Adrenal gland (tissue), 12 donors: ENCODE measurements around the gene ZSWIM5. TPM values are rescaled to one million over a fixed set of nuclear protein-coding genes. Genes with fewer than 3 reads are reported as not detected.

Source experiments
- DNase-seq, 7 donors: peaks; one replicate each; pipeline ENCODE4 v3.0.0-alpha.2; 2019 to 2020
- H3K27ac ChIP-seq, 5 donors: fragments of 200-600 bp; sonication (generic) in 4 of 5; 1 replicate in 3 of 5; 2 replicates in 2 of 5; pipeline versions ENCODE4 v1.5.1 to v1.8.0; 2016 to 2020; ENCODE audit warnings: mild to moderate bottlenecking in 1 of 5
- H3K27me3 ChIP-seq: fragments of 200-600 bp; 2 replicates; pipeline ENCODE4 v1.8.0; 2021
- H3K36me3 ChIP-seq, 2 donors: fragments of 200-600 bp; replicated peaks in 1 of 2; 1 replicate in 1 of 2; 2 replicates in 1 of 2; pipeline versions ENCODE4 v1.5.1 to v1.8.0; 2018 to 2022
- H3K4me1 ChIP-seq, 2 donors: fragments of 200-600 bp; replicated peaks in 1 of 2; 1 replicate in 1 of 2; 2 replicates in 1 of 2; pipeline versions ENCODE4 v1.5.1 to v1.8.0; 2018 to 2021
- H3K4me3 ChIP-seq, 4 donors: fragments of 200-600 bp; sonication (generic) in 3 of 4; one replicate each; pipeline ENCODE4 v1.5.1; 2016 to 2018
- H3K9me3 ChIP-seq, 3 donors: fragments of 200-600 bp; sonication (generic) in 1 of 3; replicated peaks in 1 of 3; 1 replicate in 2 of 3; 2 replicates in 1 of 3; pipeline versions ENCODE4 v1.5.1 to v1.8.0; 2016 to 2021
- POLR2A ChIP-seq, 2 donors: fragments of 450-650 bp; IDR thresholded peaks; one replicate each; pipeline ENCODE4 v1.6.1; 2017; ENCODE audit warnings: antibody characterized with exemption in 2 of 2, mild to moderate bottlenecking in 2 of 2, moderate library complexity in 1 of 2
- WGBS, 4 donors: extraction: QIAGEN DNeasy Blood & Tissue Kit in 2 of 4; methylation state at CpG; one replicate each; pipeline versions ENCODE4 v1.1.5 to v1.1.7; 2013 to 2017; 5-methylcytosine and 5-hydroxymethylcytosine counted together
- intact Hi-C, 2 donors: fragments of 100-400 bp; cut with DNase I; formaldehyde crosslinking; loops; one replicate each; pipeline versions ENCODE4 v1.14.1 to v1.15.0; 2022 to 2023
- polyA plus RNA-seq, 3 donors: library from polyadenylated mRNA; stranded (reverse); fragments of 200-250 nt in 2 of 3; fragments of 350-450 nt in 1 of 3; fragmentation: Illumina TruSeq in 1 of 3; extraction: RNeasy Lipid Tissue Mini Kit (QIAGEN cat#74804) in 1 of 3; gene quantifications; one replicate each; pipeline ENCODE4 v1.2.3, GENCODE V29; 2013 to 2014
- total RNA-seq, 9 donors: library from RNA; depleted of rRNA in 4 of 9; stranded (reverse); fragments of >200 nt in 4 of 9; fragments of 120-200 nt in 1 of 9; fragmentation: NEBNext Ultra II Directional in 1 of 9; extraction: Animal tissue kit (Norgen Biotek cat#: 25700) in 1 of 9; gene quantifications; one replicate each; pipeline versions ENCODE4 v1.1.0 to v1.2.4, GENCODE V29; 2013 to 2023
- TF ChIP-seq, protein P1 (sequence below), 6 experiments: fragments of 450-650 bp in 4 of 6; fragments of 200-600 bp in 2 of 6; sonication (generic) in 1 of 6; IDR thresholded peaks; 1 replicate in 5 of 6; 2 replicates in 1 of 6; pipeline versions ENCODE4 v1.5.1 to v1.8.0; 2016 to 2021; ENCODE audit warnings: antibody characterized with exemption in 6 of 6, mild to moderate bottlenecking in 2 of 6, moderate library complexity in 1 of 6
- donor health status: healthy with polysubstance abuse.
- donor health status: Bipolar disorder and iron deficiency.
- donor health status: DM: yes; HTN: yes; CAD: no.
- donor health status: DM: no; HTN: no; CAD: no.
- donor health status: DM: no; HTN: no; CAD: no.
- donor health status: DM: yes; HTN: yes; CAD: no.

The ZSWIM5 gene
- total and polyA plus RNA-seq, 12 donors, result 5.0 to 34.0 (median 18.7) TPM

DNA sequence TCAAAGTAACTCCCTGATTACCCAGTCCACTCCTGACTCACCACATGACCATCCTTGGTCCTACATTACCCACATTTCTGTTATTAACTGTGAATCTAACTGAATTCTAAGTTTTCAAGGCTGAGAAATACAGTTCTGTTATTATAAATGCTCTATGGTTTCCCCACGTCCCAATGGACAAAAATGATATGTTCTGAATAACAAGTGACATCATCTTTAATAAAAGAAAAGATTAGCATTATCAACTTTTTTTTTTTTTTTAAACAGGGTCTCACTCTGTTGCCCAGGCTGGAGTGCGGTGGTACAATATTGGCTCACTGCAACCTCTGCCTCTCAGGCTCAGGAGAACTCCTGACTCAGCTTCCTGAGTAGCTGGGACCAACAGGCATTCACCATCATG, 59.6 kb downstream of the ZSWIM5 start:
- WGBS, 4 donors, result 80 to 84% (median 81%) methylated on average over 2 of the region's 2 CpGs
- Histone ChIP-seq H3K27ac (no peak overlapping the region), H3K4me3 (no peak overlapping the region), H3K36me3 (no peaks in the 10 kb centered on the region), H3K27me3 (no peaks in the 10 kb centered on the region), H3K4me1 (peaks cover 10 to 27% of the 10 kb centered on the region in 2 donors), H3K9me3 (no peaks in the 10 kb centered on the region)
- intact Hi-C loops, result no loop called here
- no peak for TF ChIP-seq POLR2A (IDR thresholded peaks at IDR 0.05)
- TF ChIP-seq, protein P1, sequence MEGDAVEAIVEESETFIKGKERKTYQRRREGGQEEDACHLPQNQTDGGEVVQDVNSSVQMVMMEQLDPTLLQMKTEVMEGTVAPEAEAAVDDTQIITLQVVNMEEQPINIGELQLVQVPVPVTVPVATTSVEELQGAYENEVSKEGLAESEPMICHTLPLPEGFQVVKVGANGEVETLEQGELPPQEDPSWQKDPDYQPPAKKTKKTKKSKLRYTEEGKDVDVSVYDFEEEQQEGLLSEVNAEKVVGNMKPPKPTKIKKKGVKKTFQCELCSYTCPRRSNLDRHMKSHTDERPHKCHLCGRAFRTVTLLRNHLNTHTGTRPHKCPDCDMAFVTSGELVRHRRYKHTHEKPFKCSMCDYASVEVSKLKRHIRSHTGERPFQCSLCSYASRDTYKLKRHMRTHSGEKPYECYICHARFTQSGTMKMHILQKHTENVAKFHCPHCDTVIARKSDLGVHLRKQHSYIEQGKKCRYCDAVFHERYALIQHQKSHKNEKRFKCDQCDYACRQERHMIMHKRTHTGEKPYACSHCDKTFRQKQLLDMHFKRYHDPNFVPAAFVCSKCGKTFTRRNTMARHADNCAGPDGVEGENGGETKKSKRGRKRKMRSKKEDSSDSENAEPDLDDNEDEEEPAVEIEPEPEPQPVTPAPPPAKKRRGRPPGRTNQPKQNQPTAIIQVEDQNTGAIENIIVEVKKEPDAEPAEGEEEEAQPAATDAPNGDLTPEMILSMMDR (IDR thresholded peaks at IDR 0.05), result no peak
- DNase-seq, result no peak

DNA sequence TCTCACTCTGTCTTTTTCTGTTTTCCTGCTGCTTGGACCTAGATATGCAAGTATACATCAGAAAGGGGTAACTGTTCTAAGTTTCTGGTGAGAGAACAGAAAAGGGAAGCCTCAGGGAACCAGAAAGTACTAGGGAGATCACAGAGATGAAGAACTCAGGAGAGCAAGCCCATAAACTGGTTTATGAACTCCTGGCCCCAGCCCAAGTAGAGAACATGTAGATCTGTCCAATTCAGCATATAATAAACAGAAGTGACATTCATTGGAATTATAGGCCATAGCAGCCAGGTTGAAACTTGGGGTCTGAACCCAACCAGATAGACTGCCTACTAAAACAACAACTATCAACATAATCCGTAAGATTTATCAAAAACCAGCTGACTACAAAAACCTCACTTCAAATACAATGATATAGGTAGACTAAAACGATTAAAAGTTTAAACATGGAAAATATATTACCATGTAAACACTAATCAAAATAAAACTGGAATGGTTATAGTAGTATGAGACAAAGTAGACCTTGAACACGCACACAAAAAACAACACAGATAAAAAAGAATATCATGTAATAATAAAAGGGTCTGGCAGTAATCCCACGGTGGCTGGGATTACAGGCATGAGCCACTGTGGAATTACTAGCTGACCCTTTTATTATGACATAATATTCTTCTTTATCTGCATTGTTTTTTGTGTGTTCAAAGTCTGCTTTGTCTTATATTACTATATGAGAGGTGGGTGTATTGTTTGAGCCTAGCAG, 65.0 kb downstream of the ZSWIM5 start:
- WGBS, 4 donors, result 68 to 74% (median 71%) methylated on average over 4 of the region's 4 CpGs
- no peak for DNase-seq
- H3K27ac ChIP-seq, result no peak overlapping the region
- no peaks in the 10 kb centered on the region for H3K27me3 ChIP-seq
- TF ChIP-seq POLR2A (IDR thresholded peaks at IDR 0.05), result no peak
- TF ChIP-seq, protein P1 (IDR thresholded peaks at IDR 0.05), result no peak
- H3K9me3 ChIP-seq, result no peaks in the 10 kb centered on the region
- intact Hi-C loops, result no loop called here
- no peak overlapping the region for H3K4me3 ChIP-seq
- H3K4me1 ChIP-seq, result peaks cover 0 to 8% of the 10 kb centered on the region in 2 donors
- H3K36me3 ChIP-seq, result no peaks in the 10 kb centered on the region

DNA sequence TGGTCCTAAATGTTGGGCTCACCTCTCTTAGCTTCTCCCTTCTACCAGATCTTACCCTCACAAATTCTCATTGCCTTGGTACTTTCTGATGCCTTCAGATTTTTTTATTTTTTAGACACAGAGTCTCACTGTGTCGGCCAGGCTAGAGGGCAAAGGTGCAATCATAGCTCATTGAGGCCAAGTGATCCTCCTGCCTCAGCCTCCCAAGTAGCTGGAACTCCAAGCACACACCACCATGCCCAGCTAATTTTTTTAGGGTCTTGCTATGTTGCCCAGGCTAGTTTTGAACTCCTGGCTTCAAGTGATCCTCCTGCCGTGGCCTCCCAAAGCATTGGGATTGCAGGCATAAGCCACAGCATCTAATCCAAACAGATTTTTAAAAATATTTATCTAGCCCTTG, 69.4 kb downstream of the ZSWIM5 start:
- H3K4me3 ChIP-seq, result no peak overlapping the region
- TF ChIP-seq POLR2A (IDR thresholded peaks at IDR 0.05), result no peak
- TF ChIP-seq, protein P1 (IDR thresholded peaks at IDR 0.05), result no peak
- H3K9me3 ChIP-seq, result no peaks in the 10 kb centered on the region
- WGBS, 4 donors, result 94 to 99% (median 97%) methylated on average over 2 of the region's 2 CpGs
- no peak for DNase-seq
- peaks cover 0 to 8% of the 10 kb centered on the region in 2 donors for H3K4me1 ChIP-seq
- no peak overlapping the region for H3K27ac ChIP-seq
- no peaks in the 10 kb centered on the region for H3K27me3 ChIP-seq
- intact Hi-C loops, result no loop called here
- H3K36me3 ChIP-seq, result no peaks in the 10 kb centered on the region

DNA sequence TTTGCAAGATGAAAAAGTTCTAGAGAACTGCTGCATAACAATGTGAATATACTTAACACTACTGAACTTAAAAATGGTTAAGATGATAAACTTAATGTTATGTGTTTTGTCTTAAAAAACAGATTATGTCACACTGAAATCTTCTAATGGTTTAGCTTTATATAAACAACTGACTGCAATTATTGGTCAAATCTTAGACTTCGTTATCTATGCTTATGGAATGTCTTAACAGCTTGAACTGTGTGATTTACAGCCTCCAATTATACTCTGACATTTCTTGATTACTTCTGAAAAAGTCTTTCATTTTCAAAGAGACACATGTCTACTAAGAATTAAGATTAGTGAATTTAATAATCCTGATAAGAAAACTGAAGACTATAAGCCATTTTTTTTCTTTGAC, 71.1 kb downstream of the ZSWIM5 start:
- Histone ChIP-seq H3K27ac (no peak overlapping the region), H3K4me1 (peaks cover 0 to 8% of the 10 kb centered on the region in 2 donors), H3K4me3 (no peak overlapping the region), H3K27me3 (no peaks in the 10 kb centered on the region), H3K9me3 (no peaks in the 10 kb centered on the region), H3K36me3 (no peaks in the 10 kb centered on the region)
- intact Hi-C loops, result no loop called here
- TF ChIP-seq, protein P1 (IDR thresholded peaks at IDR 0.05), result no peak
- no peak for TF ChIP-seq POLR2A (IDR thresholded peaks at IDR 0.05)
- WGBS, 4 donors, result 76 to 88% (median 83%) methylated on average over 1 of the region's 1 CpG
- DNase-seq, result no peak
